Kidney epithelial cell (primary cell): ENCODE data around the gene EPB41L5. TPM values are rescaled to one million over a fixed set of nuclear protein-coding genes. Genes with fewer than 3 reads are reported as not detected.

ENCODE experiments used
- DNase-seq: peaks from one replicate; pipeline ENCODE4 v3.0.0-alpha.2; 2010; ENCODE audit warnings: low read depth
- H3K27me3 ChIP-seq: 2 replicates; pipeline ENCODE4 v1.6.0; 2011; ENCODE audit warnings: low read length; ENCODE audit not compliant: control insufficient read depth, insufficient read depth
- H3K36me3 ChIP-seq: 2 replicates; pipeline ENCODE4 v1.5.1; 2011; ENCODE audit warnings: low read length; ENCODE audit not compliant: control insufficient read depth, insufficient read depth
- H3K4me3 ChIP-seq: 2 replicates; pipeline ENCODE4 v1.5.1; 2011; ENCODE audit warnings: low read depth, mild to moderate bottlenecking, control low read depth, low read length
- CTCF ChIP-seq: IDR thresholded peaks from 2 replicates; pipeline ENCODE4 v1.5.1; 2011; ENCODE audit warnings: mild to moderate bottlenecking, moderate library complexity, low read length, control low read depth, inconsistent platforms; ENCODE audit not compliant: insufficient read depth, poor library complexity, severe bottlenecking
- total RNA-seq: library from RNA; depleted of rRNA; stranded (reverse); fragments of >200 nt; gene quantifications from 2 replicates; pipeline ENCODE4 v1.2.3, GENCODE V29; 2015

Gene EPB41L5
- total RNA-seq, 1 donor from 2014 or later = 15.6 TPM

GRCh38 chr2:120162716-120163115 lies 149.8 kb downstream of the EPB41L5 start:
- Histone ChIP-seq H3K27me3 (no peaks in the 10 kb centered on the region), H3K36me3 (no peaks in the 10 kb centered on the region), H3K4me3 (no peak overlapping the region)
- DNase-seq = no peak
- no peak for TF ChIP-seq CTCF

- no peak for DNase-seq
- Histone ChIP-seq H3K36me3 (no peaks in the 10 kb centered on the region), H3K27me3 (no peaks in the 10 kb centered on the region), H3K4me3 (no peak overlapping the region)
- no peak for TF ChIP-seq CTCF
Observed at GRCh38 chr2:120167272-120167671, 154.4 kb downstream of the EPB41L5 start.

GRCh38 chr2:120169020-120169419 lies 156.1 kb downstream of the EPB41L5 start:
- no peak overlapping the region for H3K4me3 ChIP-seq
- no peaks in the 10 kb centered on the region for H3K27me3 ChIP-seq
- no peak for DNase-seq
- TF ChIP-seq CTCF = no peak
- H3K36me3 ChIP-seq = no peaks in the 10 kb centered on the region

GRCh38 chr2:120174963-120175581 lies 162.2 kb downstream of the EPB41L5 start:
- Histone ChIP-seq H3K36me3 (no peaks in the 10 kb centered on the region), H3K4me3 (no peak overlapping the region), H3K27me3 (no peaks in the 10 kb centered on the region)
- peak; percentile 52 for TF ChIP-seq CTCF
- DNase-seq = peak; percentile 9

- DNase-seq = no peak
- H3K4me3 ChIP-seq = no peak overlapping the region
Observed at GRCh38 chr2:120176526-120176925, 163.6 kb downstream of the EPB41L5 start.

More at GRCh38 chr2:120176526-120176925, 163.6 kb downstream of the EPB41L5 start:
- no peaks in the 10 kb centered on the region for H3K27me3 ChIP-seq
- TF ChIP-seq CTCF = no peak
- no peaks in the 10 kb centered on the region for H3K36me3 ChIP-seq
